22Rv1 (cell line): ENCODE results near the gene RABGAP1.

ENCODE experiments used
- H3K27ac ChIP-seq: fragments of 450-650 bp; 2 replicates; pipeline ENCODE4 v1.5.1; 2017
- ZFX ChIP-seq: fragments of 450-650 bp; IDR thresholded peaks from 2 replicates; pipeline ENCODE4 v1.6.1; 2017; ENCODE audit warnings: antibody characterized with exemption, borderline replicate concordance
- TF ChIP-seq, protein P1 (sequence below): fragments of 450-650 bp; IDR thresholded peaks from 2 replicates; pipeline ENCODE4 v1.5.1; 2017; ENCODE audit warnings: mild to moderate bottlenecking

RABGAP1 gene

DNA sequence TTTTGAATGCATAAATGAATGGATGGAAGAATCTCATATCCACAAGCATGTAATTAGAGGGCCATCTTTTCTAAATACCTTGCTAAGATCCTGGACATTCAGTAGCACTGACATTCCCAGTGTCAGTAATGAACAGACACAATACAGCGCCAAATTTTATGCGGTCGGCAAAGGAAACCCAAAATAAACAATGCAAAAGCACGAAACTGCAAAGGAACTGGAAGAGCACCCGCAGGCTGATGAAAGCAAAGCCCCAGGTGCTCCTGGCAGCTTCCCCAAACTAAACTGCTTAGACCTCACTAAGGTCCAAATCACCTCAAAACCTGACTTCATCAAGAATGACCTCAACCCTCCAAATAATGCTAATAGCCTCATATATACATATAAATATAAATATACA is 194.6 kb downstream of the RABGAP1 start:
- TF ChIP-seq ZFX: no peak
- TF ChIP-seq, protein P1, sequence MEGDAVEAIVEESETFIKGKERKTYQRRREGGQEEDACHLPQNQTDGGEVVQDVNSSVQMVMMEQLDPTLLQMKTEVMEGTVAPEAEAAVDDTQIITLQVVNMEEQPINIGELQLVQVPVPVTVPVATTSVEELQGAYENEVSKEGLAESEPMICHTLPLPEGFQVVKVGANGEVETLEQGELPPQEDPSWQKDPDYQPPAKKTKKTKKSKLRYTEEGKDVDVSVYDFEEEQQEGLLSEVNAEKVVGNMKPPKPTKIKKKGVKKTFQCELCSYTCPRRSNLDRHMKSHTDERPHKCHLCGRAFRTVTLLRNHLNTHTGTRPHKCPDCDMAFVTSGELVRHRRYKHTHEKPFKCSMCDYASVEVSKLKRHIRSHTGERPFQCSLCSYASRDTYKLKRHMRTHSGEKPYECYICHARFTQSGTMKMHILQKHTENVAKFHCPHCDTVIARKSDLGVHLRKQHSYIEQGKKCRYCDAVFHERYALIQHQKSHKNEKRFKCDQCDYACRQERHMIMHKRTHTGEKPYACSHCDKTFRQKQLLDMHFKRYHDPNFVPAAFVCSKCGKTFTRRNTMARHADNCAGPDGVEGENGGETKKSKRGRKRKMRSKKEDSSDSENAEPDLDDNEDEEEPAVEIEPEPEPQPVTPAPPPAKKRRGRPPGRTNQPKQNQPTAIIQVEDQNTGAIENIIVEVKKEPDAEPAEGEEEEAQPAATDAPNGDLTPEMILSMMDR: no peak
- H3K27ac ChIP-seq: no peak overlapping the region

DNA sequence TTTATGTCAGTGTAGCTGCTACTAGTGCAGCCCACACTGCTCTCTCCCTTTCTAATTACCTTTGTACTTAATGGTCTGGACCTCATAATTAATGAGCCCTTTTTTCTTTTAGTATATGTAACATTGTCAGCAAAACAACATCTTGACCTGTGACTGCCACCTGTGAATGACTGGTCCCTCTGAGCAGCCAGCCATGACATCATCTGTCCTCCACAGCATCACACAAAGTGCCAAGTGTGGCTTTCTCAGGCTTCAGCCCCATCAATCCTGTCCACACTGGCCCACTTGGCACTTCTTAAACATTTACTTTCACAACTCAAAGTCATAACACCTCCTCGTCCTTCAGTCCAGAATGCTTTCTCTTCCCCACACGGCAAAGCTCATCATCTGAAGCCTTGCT is 197.3 kb downstream of the RABGAP1 start:
- no peak overlapping the region for H3K27ac ChIP-seq
- TF ChIP-seq, protein P1: no peak
- no peak for TF ChIP-seq ZFX

GRCh38 chr9:123149067-123149466 is 208.2 kb downstream of the RABGAP1 start:
- H3K27ac ChIP-seq: peak overlapping the region; percentile 80
- no peak for TF ChIP-seq ZFX
- TF ChIP-seq, protein P1: no peak

DNA sequence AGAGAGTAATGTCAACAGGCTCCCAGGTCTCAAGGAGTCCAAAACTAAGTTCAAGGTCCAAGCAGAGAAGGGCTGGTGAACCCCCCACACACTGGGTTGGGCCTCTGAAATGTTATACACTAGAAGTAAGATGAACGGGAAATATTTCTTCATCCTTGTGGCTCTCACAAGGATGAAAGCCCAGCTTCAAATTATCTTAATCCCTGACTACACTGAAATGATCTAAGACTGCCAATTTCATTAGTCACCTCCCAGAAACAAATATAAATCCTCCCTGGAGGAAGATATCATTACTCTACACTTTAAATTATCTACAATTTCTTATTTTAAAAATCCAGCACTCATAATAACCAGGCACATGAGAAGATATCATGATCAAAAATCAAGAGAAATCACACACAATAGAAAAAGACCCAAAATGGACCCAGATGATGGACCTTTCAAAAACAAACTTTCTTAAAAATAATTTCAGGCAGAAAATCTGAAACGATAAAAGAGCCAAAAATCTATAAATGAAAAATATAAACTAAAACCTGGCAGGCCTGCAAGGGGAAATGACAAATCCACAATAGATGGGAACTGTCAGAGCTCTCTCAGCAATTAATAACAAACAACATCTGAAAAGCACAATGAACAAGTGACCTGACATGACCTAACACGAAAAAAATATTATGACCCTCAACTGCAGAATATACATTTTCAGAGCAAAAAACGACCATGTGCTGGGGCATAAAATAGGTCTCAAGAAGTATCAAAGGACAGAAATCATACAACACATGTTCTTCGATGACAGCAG is 210.1 kb downstream of the RABGAP1 start:
- no peak overlapping the region for H3K27ac ChIP-seq
- TF ChIP-seq, protein P1: no peak
- TF ChIP-seq ZFX: no peak
